HG02938 (cell line): ENCODE data around the gene MTA2.
"Not testable (repeated sequence)": the region's sequence is repeated elsewhere in the genome, so short reads cannot be mapped to it uniquely, and the experiment has no call there.

Experiments
- ATAC-seq: cut with Tn5 transposase; IDR thresholded peaks from one replicate; pipeline ENCODE4 v1.9.1; 2021; ENCODE audit warnings: mild to moderate bottlenecking, moderate library complexity; ENCODE audit not compliant: unreplicated experiment

The MTA2 gene

GRCh38 chr11:62592989-62593421, 8.7 kb downstream of the MTA2 start:
- no peak for ATAC-seq

DNA sequence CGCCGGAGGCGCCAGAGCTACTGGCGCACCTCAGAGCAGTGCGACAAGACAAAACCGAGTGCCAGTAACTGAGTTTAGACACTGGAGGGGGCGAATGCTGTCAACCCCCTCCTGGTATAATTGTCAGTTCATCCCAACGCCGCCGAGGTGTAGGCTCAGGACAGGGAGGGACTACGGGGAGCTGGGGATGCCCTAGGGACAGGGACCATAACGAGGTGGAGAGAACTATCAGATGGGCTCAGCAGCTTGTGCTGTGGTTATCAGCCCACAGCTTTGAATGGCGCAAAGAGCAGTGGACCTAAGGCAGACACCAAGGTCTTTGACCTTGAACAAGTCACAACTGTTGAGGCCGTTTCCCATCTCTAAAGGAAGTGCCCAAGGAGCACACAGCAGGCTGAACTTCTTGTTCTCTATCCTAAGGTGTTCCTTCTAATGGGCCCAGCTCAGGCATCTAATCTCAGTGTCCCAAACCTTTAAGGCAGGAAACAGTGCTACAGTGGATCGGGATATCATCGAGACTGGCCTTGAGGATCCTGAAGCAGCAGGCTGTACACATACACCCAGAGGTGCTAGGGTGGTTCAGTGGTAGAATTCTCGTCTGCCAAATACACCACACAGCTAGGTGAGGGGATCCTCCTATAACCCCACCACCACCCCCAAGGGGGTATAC, 9.4 kb downstream of the MTA2 start:
- no peak for ATAC-seq

GRCh38 chr11:62591448-62592145, 10.1 kb downstream of the MTA2 start, which contains the start of gene TUT1:
Gene TUT1, minus strand, starts transcription at chr11:62591523. Its CDS starts 38 bp downstream, at chr11:62591485.
- ATAC-seq = peak; percentile 87

DNA sequence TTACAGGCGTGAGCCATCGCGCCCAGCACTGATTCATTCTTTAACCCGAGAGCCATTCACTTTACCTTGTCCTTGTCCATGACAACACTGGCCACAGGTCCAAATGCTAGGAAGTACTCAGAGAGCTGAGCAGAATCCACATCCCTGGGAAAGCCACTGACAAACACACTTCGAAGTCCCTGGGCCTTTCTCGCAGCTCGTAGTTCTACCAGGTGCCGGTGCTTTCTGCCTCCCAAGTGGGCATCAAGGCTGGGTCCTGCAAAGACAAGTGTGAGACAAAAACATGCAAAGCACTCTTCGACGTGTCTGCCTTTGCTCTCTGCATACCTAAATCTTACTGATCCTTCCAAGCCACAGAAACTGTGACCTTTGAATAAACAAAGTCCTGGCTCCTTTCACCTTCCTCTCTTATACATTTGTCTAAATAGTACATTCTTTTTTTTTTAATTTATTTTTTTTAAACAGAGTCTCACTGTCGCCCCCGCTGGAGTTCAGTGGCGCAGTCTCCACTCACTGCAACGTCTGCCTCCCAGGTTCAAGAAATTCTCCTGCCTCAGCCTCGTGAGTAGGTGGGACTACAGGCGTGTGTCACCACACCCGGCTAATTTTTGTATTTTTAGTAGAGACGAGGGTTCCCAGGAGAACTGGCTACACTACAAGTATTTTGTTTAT, 12.6 kb downstream of the MTA2 start:
- no peak for ATAC-seq

GRCh38 chr11:62585356-62585755, 16.3 kb downstream of the MTA2 start:
- not testable (repeated sequence) for ATAC-seq

- ATAC-seq = not testable (repeated sequence)
These were observed 19.9 kb downstream of the MTA2 start for GRCh38 chr11:62581735-62582134.

DNA sequence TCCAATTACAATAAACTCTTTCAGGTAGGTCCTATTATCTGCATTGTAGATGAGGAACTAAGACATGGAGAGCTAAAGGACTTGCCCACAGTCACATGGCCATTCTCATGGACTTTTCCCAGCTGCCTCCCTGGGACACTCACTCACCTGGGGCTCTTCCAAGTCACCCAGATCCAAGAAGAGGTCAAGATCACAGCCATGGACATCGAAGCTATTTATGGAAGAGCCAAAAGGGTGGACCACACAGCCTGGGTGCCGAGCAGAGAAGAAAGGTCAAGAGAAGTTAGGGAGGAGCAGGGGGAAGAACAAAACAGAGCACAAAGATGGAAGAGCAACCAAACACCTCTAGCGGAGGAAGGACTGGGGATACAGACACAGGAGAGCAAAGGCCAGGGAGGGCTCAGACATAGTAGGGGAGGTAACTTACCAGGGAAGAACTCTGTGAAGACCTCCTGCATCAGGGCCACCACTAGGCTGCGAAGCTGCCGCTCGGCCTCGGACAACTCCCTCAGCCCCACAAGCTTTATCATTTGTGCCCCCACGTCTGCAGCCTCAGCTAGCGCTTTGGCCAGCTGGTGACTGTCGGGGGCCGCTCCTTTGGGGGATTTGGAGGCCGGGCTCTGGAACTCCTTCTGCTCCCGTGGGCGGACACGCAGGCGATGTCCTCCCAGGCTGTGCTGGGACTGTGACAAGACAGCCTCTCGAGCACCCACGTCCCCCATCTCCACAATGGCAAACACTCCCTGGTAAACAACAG, 20.5 kb downstream of the MTA2 start:
- no peak for ATAC-seq

- ATAC-seq = no peak
These were observed 22.4 kb downstream of the MTA2 start for GRCh38 chr11:62579252-62579651.

DNA sequence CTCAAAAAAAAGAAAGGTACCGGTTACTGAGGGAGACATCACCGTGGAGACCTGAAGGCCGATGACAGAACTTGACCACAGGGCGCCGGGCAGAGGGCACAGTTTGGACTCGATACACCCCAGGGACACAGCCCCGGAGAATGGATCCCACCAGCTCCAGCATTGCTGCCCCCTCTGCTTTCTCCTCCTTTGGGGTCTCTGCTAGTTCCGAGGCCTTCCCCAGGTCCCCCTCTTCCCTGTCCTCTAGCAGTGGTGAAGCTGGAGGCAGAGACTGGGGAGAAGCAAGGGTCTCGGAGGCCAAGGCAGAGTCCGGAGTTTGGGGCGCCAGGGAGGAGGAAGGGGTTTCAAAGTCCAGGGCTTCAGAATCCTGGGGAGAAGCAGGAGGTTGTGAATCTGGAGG, 23.1 kb downstream of the MTA2 start:
- no peak for ATAC-seq

DNA sequence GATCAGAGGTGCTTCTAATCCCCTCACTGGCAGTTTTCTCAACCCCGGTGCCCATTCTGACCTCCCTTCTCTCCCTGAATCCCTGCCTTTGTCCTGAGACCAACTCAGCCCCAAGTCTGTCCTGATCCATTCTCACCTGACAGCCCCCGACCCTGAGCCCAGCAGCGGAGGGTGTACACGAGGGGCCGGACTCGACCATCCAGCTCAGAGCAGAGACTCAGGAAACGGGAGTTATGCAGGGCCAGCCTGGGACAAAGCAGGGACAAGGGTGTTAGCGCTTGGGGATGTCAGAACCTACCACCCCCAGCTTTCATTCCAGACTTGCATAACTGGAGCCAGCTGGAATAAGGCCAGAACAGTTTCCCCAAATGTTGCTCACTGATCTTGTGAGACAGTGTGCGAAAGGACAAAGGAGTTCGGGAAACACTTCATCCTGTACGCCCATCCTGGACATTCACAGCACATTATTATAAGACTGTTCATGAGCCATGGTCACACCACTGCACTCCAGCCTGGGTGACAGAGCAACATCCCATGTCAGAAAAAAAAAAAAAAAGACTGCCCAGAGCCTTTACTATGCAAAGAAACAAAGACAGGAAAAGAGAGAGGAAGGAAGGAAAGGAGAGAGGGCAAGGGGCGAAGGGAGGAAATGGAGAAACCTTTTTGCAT, 24.5 kb downstream of the MTA2 start:
- no peak for ATAC-seq

GRCh38 chr11:62575837-62576236, 25.8 kb downstream of the MTA2 start:
- ATAC-seq = no peak

- ATAC-seq = no peak
These were observed 26.5 kb downstream of the MTA2 start for GRCh38 chr11:62575156-62575555.

GRCh38 chr11:62574363-62575071, 27.1 kb downstream of the MTA2 start:
- ATAC-seq = peak; percentile 7

DNA sequence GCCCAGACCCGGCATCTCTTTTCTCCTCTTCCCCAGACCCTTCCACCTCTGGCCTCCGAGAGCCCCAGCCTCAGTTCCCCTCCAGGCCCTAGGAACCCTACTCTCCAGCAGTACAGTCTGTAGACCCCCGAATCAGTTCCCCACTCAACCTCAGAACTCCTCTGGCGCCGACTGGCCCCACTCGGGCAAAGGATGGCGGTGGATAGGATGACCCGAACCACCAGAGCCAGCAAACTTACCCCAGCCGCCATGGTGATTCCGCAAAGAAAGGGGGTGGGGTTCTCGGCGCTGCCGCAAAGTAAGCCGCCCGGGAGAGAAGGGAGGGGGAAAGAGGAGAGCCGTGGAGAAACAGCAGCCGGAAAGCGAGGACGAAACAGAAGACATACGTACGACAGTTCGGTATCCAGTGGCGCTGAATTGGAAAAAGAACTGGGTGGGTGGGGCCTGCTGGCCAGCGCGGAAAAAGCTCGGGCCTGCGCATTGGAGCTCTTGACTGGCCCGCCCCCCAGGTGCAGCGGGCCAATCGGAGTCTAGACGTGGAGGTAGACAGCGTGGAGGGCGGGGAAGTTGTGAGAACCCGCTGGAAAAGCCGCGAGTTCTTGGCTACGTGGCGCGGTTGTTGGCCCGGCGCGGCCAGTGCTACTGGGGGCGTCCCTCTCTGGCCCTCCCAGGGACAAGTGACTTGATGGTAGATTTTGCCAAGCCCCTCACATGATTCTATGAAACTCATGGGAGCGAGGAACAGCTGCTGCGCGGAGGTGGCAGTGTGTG, 27.9 kb downstream of the MTA2 start, which contains the start of gene EEF1G:
TSS of gene EEF1G (minus strand) at position 300 of the 771 bp plus-strand sequence. CDS start at position 251, 49 bp downstream.
- ATAC-seq = peak; percentile 87

DNA sequence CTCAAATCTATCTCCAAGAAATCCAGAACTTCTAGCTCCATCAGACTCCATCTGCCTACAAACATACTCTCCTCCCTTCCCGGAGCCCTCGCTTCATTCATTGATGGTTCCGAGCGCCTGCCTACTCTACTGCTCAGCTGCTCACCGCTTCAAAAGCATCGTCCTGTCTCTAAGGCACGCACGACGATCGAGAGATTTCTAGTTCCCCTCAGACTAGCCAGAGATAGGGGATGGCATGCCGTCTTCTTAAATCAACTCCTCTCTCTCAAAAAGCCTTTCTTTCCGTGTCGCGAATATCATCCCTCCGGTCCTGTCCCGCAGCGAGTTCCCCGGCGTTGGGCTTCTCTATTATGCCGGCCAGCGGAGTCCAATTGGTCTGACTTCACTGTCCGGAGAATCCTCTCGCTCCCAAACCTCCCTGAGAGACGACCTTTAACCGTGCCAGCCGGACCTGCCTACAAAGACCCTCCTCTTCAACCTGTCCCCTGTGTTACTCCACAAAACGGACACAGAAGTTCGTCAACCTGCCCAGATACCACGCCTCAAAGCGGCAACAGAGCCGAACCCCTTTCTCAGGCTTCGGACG, 28.6 kb downstream of the MTA2 start:
- ATAC-seq = no peak

DNA sequence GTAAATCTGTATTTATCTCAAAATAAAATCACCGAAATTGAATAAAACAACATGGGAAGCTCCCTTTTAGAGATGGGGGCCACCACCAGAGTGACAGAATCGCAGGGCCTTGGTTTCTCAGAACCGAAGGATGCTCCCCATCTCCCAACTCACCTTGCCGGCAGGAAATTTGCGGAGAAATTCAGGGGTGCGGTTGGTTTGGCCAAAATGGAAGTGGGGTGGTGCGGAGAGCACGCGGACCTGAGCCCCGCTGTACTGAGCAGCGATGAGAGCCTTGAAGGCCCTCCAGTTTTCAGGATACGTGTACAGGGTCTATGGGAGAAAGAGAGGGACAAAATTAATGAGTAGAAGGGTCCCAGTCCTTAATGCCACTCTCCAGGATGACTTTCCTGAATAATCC, 29.2 kb downstream of the MTA2 start:
- ATAC-seq = no peak

- not testable (repeated sequence) for ATAC-seq
These were observed 30.2 kb downstream of the MTA2 start for GRCh38 chr11:62571493-62571892.

DNA sequence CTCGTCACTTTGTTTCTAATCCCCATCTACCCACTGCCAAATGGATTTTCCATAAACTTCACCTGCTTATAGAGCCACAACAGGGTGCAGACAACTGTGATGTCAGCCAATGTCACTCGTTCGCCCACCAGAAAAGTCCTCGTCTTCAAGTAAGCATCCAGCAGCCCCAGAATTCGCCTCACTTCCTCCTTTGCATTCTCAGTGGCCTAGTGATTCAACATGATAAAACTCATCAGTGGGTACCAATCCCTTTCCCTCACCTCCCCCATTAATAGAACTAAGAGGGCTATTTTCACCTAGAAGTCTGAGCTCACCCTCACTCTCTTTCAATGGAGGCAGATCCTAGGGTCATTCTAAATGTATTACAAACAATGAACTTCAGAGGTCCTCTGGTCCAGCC, 30.8 kb downstream of the MTA2 start:
- not testable (repeated sequence) for ATAC-seq

DNA sequence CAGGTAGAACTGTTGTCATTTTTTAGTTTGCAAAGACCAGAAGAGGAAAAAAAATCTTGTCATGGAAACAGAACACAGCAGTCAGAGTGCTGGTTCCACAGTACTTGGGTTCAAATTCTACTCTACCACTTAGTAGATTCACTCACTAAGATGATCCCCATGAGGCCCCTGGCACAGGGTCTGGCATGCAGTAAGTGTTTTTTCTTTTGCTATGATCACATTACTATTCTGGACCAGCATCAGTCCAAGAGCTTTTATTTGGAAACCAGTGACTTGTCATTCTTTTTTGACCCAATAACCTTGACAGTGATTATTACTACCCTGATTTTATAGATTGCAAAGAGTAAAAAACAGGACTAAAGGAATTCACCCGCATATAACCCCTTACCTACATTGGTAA, 32.1 kb downstream of the MTA2 start:
- no peak for ATAC-seq
